GM23338 (cell line): ENCODE results near the gene CEACAM5. TPM values are rescaled to one million over a fixed set of nuclear protein-coding genes. Genes with fewer than 3 reads are reported as not detected.

Experiments
- ATAC-seq: fragments of 200-7000 bp; cut with Tn5 transposase; 3 replicates; pipeline ENCODE4 v1.9.1; 2020
- DNase-seq: peaks from one replicate; pipeline ENCODE4 v3.0.0-alpha.2; 2015; ENCODE audit warnings: low spot score
- H2AFZ ChIP-seq: fragments of 200-600 bp; sonication (generic); 2 replicates; pipeline ENCODE4 v1.8.0; 2016; ENCODE audit warnings: antibody characterized with exemption, mild to moderate bottlenecking, moderate library complexity
- H3F3A ChIP-seq: fragments of 200-600 bp; sonication (generic); replicated peaks from 2 replicates; pipeline ENCODE4 v1.8.0; 2017; ENCODE audit warnings: antibody characterized with exemption, mixed run types, low read depth
- H3K27ac ChIP-seq: fragments of 200-600 bp; sonication (generic); 2 replicates; pipeline ENCODE4 v1.6.1; 2016; ENCODE audit warnings: low read depth
- H3K27me3 ChIP-seq: fragments of 200-600 bp; sonication (generic); 2 replicates; pipeline ENCODE4 v1.8.0; 2016; ENCODE audit warnings: mild to moderate bottlenecking, mixed run types, moderate library complexity; ENCODE audit not compliant: insufficient read depth
- H3K36me3 ChIP-seq: fragments of 200-600 bp; sonication (generic); 2 replicates; pipeline ENCODE4 v1.8.0; 2016; ENCODE audit warnings: mild to moderate bottlenecking; ENCODE audit not compliant: insufficient read depth
- H3K4me1 ChIP-seq: fragments of 200-600 bp; sonication (generic); 2 replicates; pipeline ENCODE4 v1.8.0; 2016; ENCODE audit warnings: mild to moderate bottlenecking, moderate library complexity; ENCODE audit not compliant: insufficient read depth
- H3K4me2 ChIP-seq: fragments of 200-600 bp; sonication (generic); 2 replicates; pipeline ENCODE4 v1.7.1; 2017; ENCODE audit warnings: mixed run types
- H3K4me3 ChIP-seq: fragments of 200-600 bp; sonication (generic); 2 replicates; pipeline ENCODE4 v1.6.1; 2016; ENCODE audit warnings: mixed run types
- H3K79me2 ChIP-seq: fragments of 200-600 bp; sonication (generic); replicated peaks from 2 replicates; pipeline ENCODE4 v1.8.0; 2017; ENCODE audit warnings: mild to moderate bottlenecking; ENCODE audit not compliant: insufficient read depth
- H3K9me2 ChIP-seq: fragments of 200-600 bp; sonication (generic); 2 replicates; pipeline ENCODE4 v1.8.0; 2017; ENCODE audit not compliant: insufficient read depth
- H4K20me1 ChIP-seq: fragments of 200-600 bp; sonication (generic); replicated peaks from 2 replicates; pipeline ENCODE4 v1.8.0; 2017; ENCODE audit warnings: mild to moderate bottlenecking; ENCODE audit not compliant: insufficient read depth
- H3K27ac Mint-ChIP-seq: 2 replicates; pipeline ENCODE4 v1.8.0; 2020; ENCODE audit warnings: inconsistent platforms, mild to moderate bottlenecking, moderate library complexity, mixed read lengths
- H3K27me3 Mint-ChIP-seq: 3 replicates; pipeline ENCODE4 v1.8.0; 2022; ENCODE audit warnings: low read depth, mild to moderate bottlenecking, moderate library complexity, mixed read lengths, inconsistent platforms; ENCODE audit not compliant: insufficient read depth, poor library complexity
- H3K36me3 Mint-ChIP-seq: 3 replicates; pipeline ENCODE4 v1.8.0; 2021; ENCODE audit warnings: low read depth, mild to moderate bottlenecking, inconsistent platforms, moderate library complexity, mixed read lengths
- H3K4me1 Mint-ChIP-seq: 3 replicates; pipeline ENCODE4 v1.8.0; 2020; ENCODE audit warnings: mild to moderate bottlenecking, inconsistent platforms, mixed read lengths
- H3K4me3 Mint-ChIP-seq: 3 replicates; pipeline ENCODE4 v1.8.0; 2021; ENCODE audit warnings: moderate library complexity, mild to moderate bottlenecking, inconsistent platforms, mixed read lengths
- H3K9me3 Mint-ChIP-seq: 3 replicates; pipeline ENCODE4 v1.8.0; 2020; ENCODE audit warnings: moderate library complexity, mild to moderate bottlenecking, inconsistent platforms, mixed read lengths
- CREB1 ChIP-seq: fragments of 250-450 bp; sonication (Bioruptor Pico); IDR thresholded peaks from 2 replicates; pipeline ENCODE4 v1.5.0; 2020; ENCODE audit warnings: low read depth, mild to moderate bottlenecking, moderate library complexity
- EZH2 ChIP-seq: fragments of 200-600 bp; sonication (generic); IDR thresholded peaks from one replicate; pipeline ENCODE4 v1.8.0; 2017; ENCODE audit warnings: antibody characterized with exemption, mild to moderate bottlenecking, low read depth; ENCODE audit not compliant: unreplicated experiment
- EZH2phosphoT487 ChIP-seq: fragments of 200-600 bp; sonication (generic); IDR thresholded peaks from one replicate; pipeline ENCODE4 v1.8.1; 2018; ENCODE audit warnings: antibody characterized with exemption; ENCODE audit not compliant: unreplicated experiment
- JUNB ChIP-seq: IDR thresholded peaks from one replicate; pipeline ENCODE4 v1.6.1; 2016; ENCODE audit warnings: antibody characterized with exemption; ENCODE audit not compliant: unreplicated experiment
- NANOG ChIP-seq: IDR thresholded peaks from 2 replicates; pipeline ENCODE4 v1.6.1; 2016; ENCODE audit warnings: antibody characterized with exemption, borderline replicate concordance
- POLR2AphosphoS5 ChIP-seq: IDR thresholded peaks from 2 replicates; pipeline ENCODE4 v1.6.1; 2016; ENCODE audit warnings: antibody characterized with exemption, low read depth
- ZNF114 ChIP-seq: fragments of 250-450 bp; sonication (Bioruptor Pico); IDR thresholded peaks from 2 replicates; pipeline ENCODE4 v1.5.0; 2020; ENCODE audit warnings: mild to moderate bottlenecking, moderate library complexity
- polyA plus RNA-seq: library from polyadenylated mRNA; unstranded; fragments of >200 nt; fragmentation: Nextera tagmentation; extraction: Ambion mirVana; gene quantifications from 2 replicates; pipeline ENCODE4 v1.2.1, GENCODE V29; 2016
- total RNA-seq: library from RNA; depleted of rRNA; stranded (reverse); fragments of >200 nt; shearing (Covaris generic); gene quantifications from 2 replicates; pipeline ENCODE4 v1.2.3, GENCODE V29; 2014
- TF ChIP-seq, protein P1 (sequence below): IDR thresholded peaks from 2 replicates; pipeline ENCODE4 v1.6.1; 2016; ENCODE audit warnings: antibody characterized with exemption
- TF ChIP-seq, protein P2 (sequence below): fragments of 250-450 bp; sonication (Bioruptor Pico); IDR thresholded peaks from 2 replicates; pipeline ENCODE4 v1.5.0; 2020; ENCODE audit warnings: mild to moderate bottlenecking, moderate library complexity
- TF ChIP-seq, protein P3 (sequence below), 2 experiments: fragments of 200-600 bp in 1 of 2; sonication (generic) in 1 of 2; conservative IDR thresholded peaks; 2 replicates each; pipeline versions ENCODE4 v1.5.1 to v1.6.1; 2016 to 2017; ENCODE audit warnings: antibody characterized with exemption in 2 of 2, low read depth in 2 of 2, mild to moderate bottlenecking in 2 of 2, moderate library complexity in 1 of 2

Gene CEACAM5
- total and polyA plus RNA-seq, 2 experiments from 2014 or later = not detected

DNA sequence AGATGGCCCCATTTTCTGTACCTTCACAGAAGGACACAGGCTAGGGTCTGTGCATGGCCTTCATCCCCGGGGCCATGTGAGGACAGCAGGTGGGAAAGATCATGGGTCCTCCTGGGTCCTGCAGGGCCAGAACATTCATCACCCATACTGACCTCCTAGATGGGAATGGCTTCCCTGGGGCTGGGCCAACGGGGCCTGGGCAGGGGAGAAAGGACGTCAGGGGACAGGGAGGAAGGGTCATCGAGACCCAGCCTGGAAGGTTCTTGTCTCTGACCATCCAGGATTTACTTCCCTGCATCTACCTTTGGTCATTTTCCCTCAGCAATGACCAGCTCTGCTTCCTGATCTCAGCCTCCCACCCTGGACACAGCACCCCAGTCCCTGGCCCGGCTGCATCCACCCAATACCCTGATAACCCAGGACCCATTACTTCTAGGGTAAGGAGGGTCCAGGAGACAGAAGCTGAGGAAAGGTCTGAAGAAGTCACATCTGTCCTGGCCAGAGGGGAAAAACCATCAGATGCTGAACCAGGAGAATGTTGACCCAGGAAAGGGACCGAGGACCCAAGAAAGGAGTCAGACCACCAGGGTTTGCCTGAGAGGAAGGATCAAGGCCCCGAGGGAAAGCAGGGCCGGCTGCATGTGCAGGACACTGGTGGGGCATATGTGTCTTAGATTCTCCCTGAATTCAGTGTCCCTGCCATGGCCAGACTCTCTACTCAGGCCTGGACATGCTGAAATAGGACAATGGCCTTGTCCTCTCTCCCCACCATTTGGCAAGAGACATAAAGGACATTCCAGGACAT, 13.4 kb upstream of the CEACAM5 start:
- Mint-ChIP-seq H3K4me3 (no peak overlapping the region), H3K27me3 (peaks cover 13% of the 10 kb centered on the region), H3K4me1 (peaks cover 4% of the 10 kb centered on the region; the same call in 1 of the 3 replicates), H3K36me3 (no peaks in the 10 kb centered on the region), H3K9me3 (no peaks in the 10 kb centered on the region), H3K27ac (no peak overlapping the region)
- Histone ChIP-seq H3F3A (no peaks in the 10 kb centered on the region), H4K20me1 (no peaks in the 10 kb centered on the region), H3K36me3 (no peaks in the 10 kb centered on the region), H3K4me3 (no peak overlapping the region), H3K27ac (no peak overlapping the region), H2AFZ (no peak overlapping the region), H3K4me1 (peaks cover 4% of the 10 kb centered on the region; the same call in 1 of the 2 replicates), H3K79me2 (no peaks in the 10 kb centered on the region), H3K9me2 (no peaks in the 10 kb centered on the region), H3K27me3 (peaks cover 10% of the 10 kb centered on the region), H3K4me2 (no peak overlapping the region)
- DNase-seq (no peak), ATAC-seq (no peak)
- TF ChIP-seq POLR2AphosphoS5 (no peak), CREB1 (CRISPR knock-in tag) (no peak), EZH2 (no peak), ZNF114 (CRISPR knock-in tag) (no peak), EZH2phosphoT487 (no peak), JUNB (no peak), NANOG (no peak)
- TF ChIP-seq, protein P1, sequence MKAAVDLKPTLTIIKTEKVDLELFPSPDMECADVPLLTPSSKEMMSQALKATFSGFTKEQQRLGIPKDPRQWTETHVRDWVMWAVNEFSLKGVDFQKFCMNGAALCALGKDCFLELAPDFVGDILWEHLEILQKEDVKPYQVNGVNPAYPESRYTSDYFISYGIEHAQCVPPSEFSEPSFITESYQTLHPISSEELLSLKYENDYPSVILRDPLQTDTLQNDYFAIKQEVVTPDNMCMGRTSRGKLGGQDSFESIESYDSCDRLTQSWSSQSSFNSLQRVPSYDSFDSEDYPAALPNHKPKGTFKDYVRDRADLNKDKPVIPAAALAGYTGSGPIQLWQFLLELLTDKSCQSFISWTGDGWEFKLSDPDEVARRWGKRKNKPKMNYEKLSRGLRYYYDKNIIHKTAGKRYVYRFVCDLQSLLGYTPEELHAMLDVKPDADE = no peak
- TF ChIP-seq, protein P2, sequence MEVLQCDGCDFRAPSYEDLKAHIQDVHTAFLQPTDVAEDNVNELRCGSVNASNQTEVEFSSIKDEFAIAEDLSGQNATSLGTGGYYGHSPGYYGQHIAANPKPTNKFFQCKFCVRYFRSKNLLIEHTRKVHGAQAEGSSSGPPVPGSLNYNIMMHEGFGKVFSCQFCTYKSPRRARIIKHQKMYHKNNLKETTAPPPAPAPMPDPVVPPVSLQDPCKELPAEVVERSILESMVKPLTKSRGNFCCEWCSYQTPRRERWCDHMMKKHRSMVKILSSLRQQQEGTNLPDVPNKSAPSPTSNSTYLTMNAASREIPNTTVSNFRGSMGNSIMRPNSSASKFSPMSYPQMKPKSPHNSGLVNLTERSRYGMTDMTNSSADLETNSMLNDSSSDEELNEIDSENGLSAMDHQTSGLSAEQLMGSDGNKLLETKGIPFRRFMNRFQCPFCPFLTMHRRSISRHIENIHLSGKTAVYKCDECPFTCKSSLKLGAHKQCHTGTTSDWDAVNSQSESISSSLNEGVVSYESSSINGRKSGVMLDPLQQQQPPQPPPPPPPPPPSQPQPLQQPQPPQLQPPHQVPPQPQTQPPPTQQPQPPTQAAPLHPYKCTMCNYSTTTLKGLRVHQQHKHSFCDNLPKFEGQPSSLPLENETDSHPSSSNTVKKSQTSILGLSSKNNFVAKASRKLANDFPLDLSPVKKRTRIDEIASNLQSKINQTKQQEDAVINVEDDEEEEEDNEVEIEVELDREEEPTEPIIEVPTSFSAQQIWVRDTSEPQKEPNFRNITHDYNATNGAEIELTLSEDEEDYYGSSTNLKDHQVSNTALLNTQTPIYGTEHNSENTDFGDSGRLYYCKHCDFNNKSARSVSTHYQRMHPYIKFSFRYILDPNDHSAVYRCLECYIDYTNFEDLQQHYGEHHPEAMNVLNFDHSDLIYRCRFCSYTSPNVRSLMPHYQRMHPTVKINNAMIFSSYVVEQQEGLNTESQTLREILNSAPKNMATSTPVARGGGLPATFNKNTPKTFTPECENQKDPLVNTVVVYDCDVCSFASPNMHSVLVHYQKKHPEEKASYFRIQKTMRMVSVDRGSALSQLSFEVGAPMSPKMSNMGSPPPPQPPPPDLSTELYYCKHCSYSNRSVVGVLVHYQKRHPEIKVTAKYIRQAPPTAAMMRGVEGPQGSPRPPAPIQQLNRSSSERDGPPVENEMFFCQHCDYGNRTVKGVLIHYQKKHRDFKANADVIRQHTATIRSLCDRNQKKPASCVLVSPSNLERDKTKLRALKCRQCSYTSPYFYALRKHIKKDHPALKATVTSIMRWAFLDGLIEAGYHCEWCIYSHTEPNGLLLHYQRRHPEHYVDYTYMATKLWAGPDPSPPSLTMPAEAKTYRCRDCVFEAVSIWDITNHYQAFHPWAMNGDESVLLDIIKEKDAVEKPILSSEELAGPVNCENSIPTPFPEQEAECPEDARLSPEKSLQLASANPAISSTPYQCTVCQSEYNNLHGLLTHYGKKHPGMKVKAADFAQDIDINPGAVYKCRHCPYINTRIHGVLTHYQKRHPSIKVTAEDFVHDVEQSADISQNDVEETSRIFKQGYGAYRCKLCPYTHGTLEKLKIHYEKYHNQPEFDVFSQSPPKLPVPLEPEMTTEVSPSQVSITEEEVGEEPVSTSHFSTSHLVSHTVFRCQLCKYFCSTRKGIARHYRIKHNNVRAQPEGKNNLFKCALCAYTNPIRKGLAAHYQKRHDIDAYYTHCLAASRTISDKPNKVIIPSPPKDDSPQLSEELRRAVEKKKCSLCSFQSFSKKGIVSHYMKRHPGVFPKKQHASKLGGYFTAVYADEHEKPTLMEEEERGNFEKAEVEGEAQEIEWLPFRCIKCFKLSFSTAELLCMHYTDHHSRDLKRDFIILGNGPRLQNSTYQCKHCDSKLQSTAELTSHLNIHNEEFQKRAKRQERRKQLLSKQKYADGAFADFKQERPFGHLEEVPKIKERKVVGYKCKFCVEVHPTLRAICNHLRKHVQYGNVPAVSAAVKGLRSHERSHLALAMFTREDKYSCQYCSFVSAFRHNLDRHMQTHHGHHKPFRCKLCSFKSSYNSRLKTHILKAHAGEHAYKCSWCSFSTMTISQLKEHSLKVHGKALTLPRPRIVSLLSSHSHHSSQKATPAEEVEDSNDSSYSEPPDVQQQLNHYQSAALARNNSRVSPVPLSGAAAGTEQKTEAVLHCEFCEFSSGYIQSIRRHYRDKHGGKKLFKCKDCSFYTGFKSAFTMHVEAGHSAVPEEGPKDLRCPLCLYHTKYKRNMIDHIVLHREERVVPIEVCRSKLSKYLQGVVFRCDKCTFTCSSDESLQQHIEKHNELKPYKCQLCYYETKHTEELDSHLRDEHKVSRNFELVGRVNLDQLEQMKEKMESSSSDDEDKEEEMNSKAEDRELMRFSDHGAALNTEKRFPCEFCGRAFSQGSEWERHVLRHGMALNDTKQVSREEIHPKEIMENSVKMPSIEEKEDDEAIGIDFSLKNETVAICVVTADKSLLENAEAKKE (CRISPR knock-in tag) = no peak
- TF ChIP-seq, protein P3, sequence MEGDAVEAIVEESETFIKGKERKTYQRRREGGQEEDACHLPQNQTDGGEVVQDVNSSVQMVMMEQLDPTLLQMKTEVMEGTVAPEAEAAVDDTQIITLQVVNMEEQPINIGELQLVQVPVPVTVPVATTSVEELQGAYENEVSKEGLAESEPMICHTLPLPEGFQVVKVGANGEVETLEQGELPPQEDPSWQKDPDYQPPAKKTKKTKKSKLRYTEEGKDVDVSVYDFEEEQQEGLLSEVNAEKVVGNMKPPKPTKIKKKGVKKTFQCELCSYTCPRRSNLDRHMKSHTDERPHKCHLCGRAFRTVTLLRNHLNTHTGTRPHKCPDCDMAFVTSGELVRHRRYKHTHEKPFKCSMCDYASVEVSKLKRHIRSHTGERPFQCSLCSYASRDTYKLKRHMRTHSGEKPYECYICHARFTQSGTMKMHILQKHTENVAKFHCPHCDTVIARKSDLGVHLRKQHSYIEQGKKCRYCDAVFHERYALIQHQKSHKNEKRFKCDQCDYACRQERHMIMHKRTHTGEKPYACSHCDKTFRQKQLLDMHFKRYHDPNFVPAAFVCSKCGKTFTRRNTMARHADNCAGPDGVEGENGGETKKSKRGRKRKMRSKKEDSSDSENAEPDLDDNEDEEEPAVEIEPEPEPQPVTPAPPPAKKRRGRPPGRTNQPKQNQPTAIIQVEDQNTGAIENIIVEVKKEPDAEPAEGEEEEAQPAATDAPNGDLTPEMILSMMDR (conservative IDR thresholded peaks at IDR 0.05; ENCODE audit: low read depth in 2 of 2) = no peak
